GM21528 (cell line): ENCODE measurements around the gene MAP3K8.
A peak's percentile ranks its signal among the peaks of the same experiment; 100 is the strongest.

ENCODE experiments used
- ATAC-seq: cut with Tn5 transposase; IDR thresholded peaks from one replicate; pipeline ENCODE4 v1.9.1; 2021; ENCODE audit warnings: mild to moderate bottlenecking, moderate library complexity; ENCODE audit not compliant: unreplicated experiment, low FRiP score

MAP3K8 gene

GRCh38 chr10:30433730-30434272 lies at the start of gene MAP3K8:
Gene MAP3K8, plus strand, starts transcription at chr10:30434184. Its CDS starts 4,755 bp downstream, at chr10:30438939.
- ATAC-seq: peak; percentile 66

DNA sequence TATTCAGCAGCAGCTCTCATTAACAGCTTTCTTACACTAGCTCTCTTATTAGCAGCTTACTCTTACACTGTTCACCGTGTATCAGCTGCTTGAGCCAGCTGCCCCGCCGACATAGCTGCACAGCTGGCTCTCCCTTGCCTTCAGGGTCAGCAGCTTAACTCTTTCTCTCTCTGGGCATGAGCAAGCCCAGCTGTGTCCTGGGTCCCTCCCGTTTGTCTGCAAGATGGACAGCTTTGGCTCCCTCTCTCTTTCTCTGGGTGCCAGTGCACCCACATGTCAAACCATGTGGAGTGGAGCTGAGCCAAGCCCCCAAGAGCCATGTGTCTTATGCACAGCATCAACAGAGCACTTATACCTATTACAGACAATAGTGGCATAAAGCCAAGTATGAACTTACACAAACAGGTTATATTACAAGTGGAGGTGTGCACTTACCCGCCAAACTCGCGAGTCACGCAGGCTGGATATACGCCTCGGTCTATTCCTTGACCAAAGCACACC lies 49.2 kb upstream of the MAP3K8 start:
- no peak for ATAC-seq

- no peak for ATAC-seq
Observed at GRCh38 chr10:30386801-30387588, 47.0 kb upstream of the MAP3K8 start.

- ATAC-seq: no peak
Observed at GRCh38 chr10:30387646-30388243, 46.2 kb upstream of the MAP3K8 start.

DNA sequence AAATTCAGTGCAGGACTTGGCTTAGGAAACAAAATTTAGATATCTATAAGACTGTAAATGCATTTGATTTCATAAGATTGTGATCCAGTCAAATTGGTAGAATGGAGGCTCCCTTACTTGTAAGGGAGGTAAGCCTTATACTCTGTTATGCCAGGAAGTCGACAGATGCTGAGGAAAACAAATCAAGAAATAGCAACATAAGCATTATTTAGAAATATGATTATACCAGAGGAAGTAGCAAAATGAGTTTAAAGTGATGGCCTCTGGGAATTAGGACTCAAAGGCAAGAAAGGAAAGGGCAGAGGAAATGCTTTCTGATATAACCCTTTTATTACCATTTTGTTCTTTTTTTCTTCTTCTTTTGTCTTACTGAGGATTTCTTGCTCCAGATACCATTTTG lies 44.4 kb upstream of the MAP3K8 start:
- no peak for ATAC-seq

- no peak for ATAC-seq
Observed at GRCh38 chr10:30390207-30390606, 43.8 kb upstream of the MAP3K8 start.

DNA sequence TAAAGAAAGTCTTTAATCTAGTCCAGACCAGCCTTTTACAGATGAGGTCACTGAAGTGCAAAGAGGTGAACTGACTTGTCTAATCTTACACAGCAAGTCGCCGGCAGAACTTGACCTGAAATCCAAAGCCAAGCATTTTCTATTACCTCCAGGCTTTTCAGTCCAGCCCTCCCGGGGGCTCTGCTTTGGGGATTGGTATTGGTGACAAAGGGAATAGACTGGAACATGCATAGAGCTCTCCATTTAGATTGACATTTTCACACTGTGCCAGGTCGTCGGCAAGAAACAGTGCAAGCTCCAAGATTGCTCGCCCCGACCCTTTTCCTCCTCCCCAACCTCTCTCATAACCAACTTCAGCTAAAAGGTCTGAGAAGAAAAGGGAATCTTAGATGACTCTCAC lies 42.7 kb upstream of the MAP3K8 start:
- no peak for ATAC-seq

- ATAC-seq: peak; percentile 83
Observed at GRCh38 chr10:30392564-30392990, 41.4 kb upstream of the MAP3K8 start.

DNA sequence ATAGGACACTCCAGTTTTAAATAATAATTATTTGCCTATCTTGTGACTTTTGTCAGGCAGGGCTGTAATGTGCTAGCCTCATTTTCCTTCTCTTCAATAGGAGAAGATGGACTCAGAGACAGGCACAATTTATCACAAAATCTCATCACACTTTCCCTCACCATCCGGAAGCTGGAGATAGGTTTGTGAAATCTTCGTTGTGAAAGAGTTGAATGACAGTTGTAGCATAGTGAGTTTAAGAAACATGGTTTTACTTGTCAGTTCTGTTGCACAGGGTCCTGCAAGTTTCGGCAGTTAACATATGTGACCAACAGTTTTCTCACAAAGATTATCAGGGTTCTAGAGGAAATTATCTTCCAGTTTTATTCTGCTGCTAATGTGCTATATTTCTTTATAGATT lies 37.7 kb upstream of the MAP3K8 start:
- no peak for ATAC-seq

GRCh38 chr10:30396698-30397097 lies 37.3 kb upstream of the MAP3K8 start:
- ATAC-seq: no peak

- ATAC-seq: no peak
Observed at GRCh38 chr10:30398193-30398592, 35.8 kb upstream of the MAP3K8 start.

DNA sequence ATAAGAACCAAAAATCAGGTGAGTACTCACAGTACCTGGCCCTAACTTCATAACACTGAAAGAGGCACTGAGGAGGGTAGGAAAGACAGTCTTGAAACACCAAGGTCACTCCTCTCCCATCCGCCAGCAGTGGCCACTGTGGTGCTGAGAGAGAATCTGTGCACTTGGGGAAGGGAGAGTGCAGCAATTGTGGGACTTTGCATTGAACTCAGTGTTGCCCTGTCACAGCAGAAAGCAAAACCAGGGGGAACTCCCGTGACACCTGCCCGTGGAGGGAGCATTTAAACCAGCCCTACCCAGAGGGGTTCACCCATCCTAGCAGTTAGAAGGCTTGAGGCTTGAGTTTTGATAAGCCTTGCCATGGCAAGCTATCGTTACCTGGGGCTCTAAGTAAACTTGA lies 35.2 kb upstream of the MAP3K8 start:
- ATAC-seq: no peak

DNA sequence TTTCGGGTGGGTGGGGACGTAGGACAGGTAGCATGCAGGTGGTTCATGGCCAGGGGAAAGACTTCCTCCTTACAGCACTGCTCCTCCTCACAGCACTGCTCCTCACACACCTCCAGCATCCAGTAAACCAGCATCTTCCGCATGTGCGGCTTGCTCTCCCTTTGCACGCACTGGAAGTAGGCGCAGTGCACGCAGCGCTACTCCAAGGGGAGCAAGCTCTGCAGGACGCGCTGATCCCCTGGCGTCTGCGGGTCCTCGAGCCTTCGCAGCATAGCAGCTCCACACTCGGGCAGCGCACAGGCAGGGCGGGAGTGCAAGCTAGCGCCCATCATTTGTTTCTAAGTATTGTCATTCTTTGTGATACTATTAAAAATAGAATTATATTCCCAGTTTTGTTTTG lies 30.5 kb upstream of the MAP3K8 start:
- ATAC-seq: no peak

GRCh38 chr10:30404540-30404939 lies 29.4 kb upstream of the MAP3K8 start:
- no peak for ATAC-seq

DNA sequence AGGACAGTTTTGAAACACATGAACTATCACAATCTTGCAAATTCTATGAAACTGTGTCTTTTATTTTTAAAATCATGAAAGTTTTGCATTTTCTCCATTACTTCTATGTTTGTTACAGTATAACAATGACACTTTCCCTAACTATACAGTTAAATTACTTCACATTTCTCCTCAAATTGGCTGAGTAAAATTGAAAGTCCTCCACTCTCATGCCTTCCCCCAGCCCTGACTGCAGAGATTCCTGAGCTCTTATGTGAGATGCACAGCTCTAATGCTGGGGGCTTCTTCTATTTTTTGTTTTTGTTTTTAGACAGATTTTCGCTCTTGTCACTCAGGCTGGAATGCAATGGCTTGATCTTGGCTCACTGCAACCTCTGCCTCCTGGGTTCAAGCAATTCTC lies 22.7 kb upstream of the MAP3K8 start:
- no peak for ATAC-seq

- ATAC-seq: no peak
Observed at GRCh38 chr10:30412901-30413300, 21.1 kb upstream of the MAP3K8 start.

DNA sequence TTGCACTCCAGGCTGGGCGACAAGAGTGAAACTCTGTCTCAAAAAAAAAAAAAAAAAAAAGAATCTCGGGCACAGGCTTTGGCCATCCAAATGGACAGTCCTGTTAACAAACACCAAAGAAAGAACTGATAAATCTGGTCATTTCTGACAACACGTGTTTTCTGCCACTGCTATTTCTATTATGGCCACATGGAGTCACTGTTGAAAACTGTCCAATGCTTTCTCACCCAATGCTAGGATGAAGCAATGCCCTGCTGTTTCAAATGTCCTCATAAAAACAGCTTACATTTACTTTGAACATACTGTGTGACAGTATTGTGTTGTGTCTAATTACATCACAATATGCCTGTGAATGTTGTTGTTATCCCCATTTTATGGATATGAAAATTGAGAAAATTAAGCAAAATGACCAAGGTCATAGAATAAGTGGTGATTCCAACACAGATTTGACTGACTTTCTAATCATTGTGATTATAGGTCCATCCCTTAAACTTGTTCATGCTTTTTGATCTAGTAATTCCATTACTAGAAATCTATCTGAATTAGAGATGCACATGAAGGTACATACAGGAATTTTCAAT lies 19.9 kb upstream of the MAP3K8 start:
- ATAC-seq: no peak

DNA sequence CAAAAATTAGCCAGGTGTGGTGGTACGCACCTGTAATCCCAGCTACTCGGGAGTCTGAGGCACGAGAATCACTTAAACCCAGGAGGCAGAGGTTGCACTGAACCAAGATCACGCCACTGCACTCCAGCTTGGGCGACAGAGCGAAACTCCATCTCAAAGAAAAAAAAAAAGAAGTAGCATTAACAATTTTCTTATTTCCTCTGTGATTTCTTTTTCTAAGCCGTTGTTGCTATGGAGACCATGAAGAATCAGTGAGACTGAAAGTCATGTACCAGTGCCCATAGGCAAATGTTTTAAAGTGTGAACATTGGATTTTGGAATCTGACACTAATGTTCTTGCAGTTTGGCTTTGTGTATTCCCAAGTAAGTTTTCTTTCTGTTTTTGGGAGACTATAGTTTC lies 18.4 kb upstream of the MAP3K8 start:
- no peak for ATAC-seq

GRCh38 chr10:30417301-30417700 lies 16.7 kb upstream of the MAP3K8 start:
- no peak for ATAC-seq

- ATAC-seq: peak; percentile 48
Observed at GRCh38 chr10:30420266-30420665, 13.7 kb upstream of the MAP3K8 start.

GRCh38 chr10:30420766-30421165 lies 13.2 kb upstream of the MAP3K8 start:
- no peak for ATAC-seq
